ENCODE results near the gene MCM3AP. TPM values are rescaled to one million over a fixed set of nuclear protein-coding genes. Genes with fewer than 3 reads are reported as not detected.

The MCM3AP gene
- total RNA-seq, 1 experiment from 2014 or later = 57.8 TPM

DNA sequence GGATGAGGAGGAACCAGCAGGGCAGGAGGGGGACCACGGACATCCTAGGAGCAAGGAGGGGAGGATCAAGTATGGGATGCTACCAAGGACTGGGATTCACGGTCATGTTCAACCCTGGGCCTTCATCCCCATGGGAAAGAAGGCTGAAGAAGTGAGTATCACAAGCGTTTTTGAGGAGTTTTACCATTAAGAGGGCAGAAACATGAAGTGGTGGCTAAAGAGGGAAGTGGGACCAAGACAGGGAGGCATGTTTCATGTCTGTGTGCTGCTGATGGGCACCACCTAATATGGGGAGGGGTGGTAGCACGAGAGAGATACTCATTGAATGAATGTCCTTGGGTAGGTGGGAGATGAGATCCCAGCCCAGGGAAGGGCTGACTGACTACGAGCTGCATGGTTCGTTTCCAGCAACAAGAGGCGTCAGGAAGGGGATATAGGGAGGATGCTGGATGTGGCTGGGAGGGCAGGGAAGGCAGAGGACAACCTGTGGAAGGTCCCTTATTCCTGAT lies 45.5 kb downstream of the MCM3AP start:
- BruUV-seq (replicated peaks) = no TSS peak
- Histone ChIP-seq H3K27ac (no peak overlapping the region), H3K27me3 (ENCODE audit: insufficient read depth, low read depth) (no peaks in the 10 kb centered on the region), H3F3A (ENCODE audit: insufficient read depth, low read depth) (peaks cover 4% of the 10 kb centered on the region; the same call in 1 of the 2 replicates), H3K4me1 (replicated peaks; ENCODE audit: insufficient read depth) (no peaks in the 10 kb centered on the region), H3K4me3 (no peak overlapping the region), H3K79me2 (ENCODE audit: low read depth) (no peaks in the 10 kb centered on the region), H3K4me2 (no peak overlapping the region), H3K9me2 (ENCODE audit: insufficient read depth) (no peaks in the 10 kb centered on the region), H3K36me3 (ENCODE audit: low read depth) (no peaks in the 10 kb centered on the region; the same call in 1 of the 2 replicates), H4K20me1 (ENCODE audit: insufficient read depth) (no peaks in the 10 kb centered on the region), H2AFZ (no peak overlapping the region), H3K9me3 (ENCODE audit: insufficient read depth, low read depth) (no peaks in the 10 kb centered on the region)
- no peak for TF ChIP-seq EZH2 (IDR thresholded peaks at IDR 0.05; ENCODE audit: low read depth)
- TF ChIP-seq, protein P1, sequence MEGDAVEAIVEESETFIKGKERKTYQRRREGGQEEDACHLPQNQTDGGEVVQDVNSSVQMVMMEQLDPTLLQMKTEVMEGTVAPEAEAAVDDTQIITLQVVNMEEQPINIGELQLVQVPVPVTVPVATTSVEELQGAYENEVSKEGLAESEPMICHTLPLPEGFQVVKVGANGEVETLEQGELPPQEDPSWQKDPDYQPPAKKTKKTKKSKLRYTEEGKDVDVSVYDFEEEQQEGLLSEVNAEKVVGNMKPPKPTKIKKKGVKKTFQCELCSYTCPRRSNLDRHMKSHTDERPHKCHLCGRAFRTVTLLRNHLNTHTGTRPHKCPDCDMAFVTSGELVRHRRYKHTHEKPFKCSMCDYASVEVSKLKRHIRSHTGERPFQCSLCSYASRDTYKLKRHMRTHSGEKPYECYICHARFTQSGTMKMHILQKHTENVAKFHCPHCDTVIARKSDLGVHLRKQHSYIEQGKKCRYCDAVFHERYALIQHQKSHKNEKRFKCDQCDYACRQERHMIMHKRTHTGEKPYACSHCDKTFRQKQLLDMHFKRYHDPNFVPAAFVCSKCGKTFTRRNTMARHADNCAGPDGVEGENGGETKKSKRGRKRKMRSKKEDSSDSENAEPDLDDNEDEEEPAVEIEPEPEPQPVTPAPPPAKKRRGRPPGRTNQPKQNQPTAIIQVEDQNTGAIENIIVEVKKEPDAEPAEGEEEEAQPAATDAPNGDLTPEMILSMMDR (conservative IDR thresholded peaks at IDR 0.05) = no peak
- no peak for DNase-seq
- ChIA-PET POLR2A (ENCODE audit: unreplicated experiment) (no interaction called here), CTCF (no interaction called here)
- intact Hi-C loops (cut with micrococcal nuclease; ENCODE audit: unreplicated experiment) = no loop called here

DNA sequence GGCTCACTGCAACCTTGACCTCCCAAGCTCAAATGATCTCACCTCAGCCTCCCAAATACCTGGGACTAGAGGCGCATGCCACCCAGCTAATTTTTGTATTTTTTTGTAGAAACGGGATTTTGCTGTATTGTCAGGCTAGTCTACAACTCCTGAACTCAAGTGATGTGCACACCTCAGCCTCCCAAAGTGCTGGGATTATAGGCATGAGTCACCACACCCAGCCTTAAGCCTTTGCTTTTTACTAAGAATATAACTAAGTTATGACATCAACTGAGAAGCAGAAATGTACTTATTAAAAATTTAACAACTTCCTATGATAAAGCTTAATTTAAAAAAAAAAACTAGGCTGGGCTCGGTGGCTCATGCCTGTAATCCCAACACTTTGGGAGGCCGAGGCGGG lies 47.9 kb downstream of the MCM3AP start:
- no peak for DNase-seq
- Histone ChIP-seq H4K20me1 (ENCODE audit: insufficient read depth) (no peaks in the 10 kb centered on the region), H3F3A (ENCODE audit: insufficient read depth, low read depth) (peaks cover 8% of the 10 kb centered on the region; the same call in 1 of the 2 replicates), H3K27me3 (ENCODE audit: insufficient read depth, low read depth) (no peaks in the 10 kb centered on the region), H3K9me2 (ENCODE audit: insufficient read depth) (no peaks in the 10 kb centered on the region), H2AFZ (no peak overlapping the region), H3K27ac (no peak overlapping the region), H3K79me2 (ENCODE audit: low read depth) (no peaks in the 10 kb centered on the region), H3K4me2 (no peak overlapping the region), H3K4me3 (no peak overlapping the region), H3K36me3 (ENCODE audit: low read depth) (0 out of 2 replicates have a peak, but pooled peaks cover 6% of the 10 kb centered on the region), H3K9me3 (ENCODE audit: insufficient read depth, low read depth) (no peaks in the 10 kb centered on the region), H3K4me1 (replicated peaks; ENCODE audit: insufficient read depth) (no peaks in the 10 kb centered on the region)
- ChIA-PET POLR2A (ENCODE audit: unreplicated experiment) (no interaction called here), CTCF (no interaction called here)
- intact Hi-C loops (cut with micrococcal nuclease; ENCODE audit: unreplicated experiment) = no loop called here
- BruUV-seq (replicated peaks) = no TSS peak
- TF ChIP-seq, protein P1 (conservative IDR thresholded peaks at IDR 0.05) = no peak
- TF ChIP-seq EZH2 (IDR thresholded peaks at IDR 0.05; ENCODE audit: low read depth) = no peak

DNA sequence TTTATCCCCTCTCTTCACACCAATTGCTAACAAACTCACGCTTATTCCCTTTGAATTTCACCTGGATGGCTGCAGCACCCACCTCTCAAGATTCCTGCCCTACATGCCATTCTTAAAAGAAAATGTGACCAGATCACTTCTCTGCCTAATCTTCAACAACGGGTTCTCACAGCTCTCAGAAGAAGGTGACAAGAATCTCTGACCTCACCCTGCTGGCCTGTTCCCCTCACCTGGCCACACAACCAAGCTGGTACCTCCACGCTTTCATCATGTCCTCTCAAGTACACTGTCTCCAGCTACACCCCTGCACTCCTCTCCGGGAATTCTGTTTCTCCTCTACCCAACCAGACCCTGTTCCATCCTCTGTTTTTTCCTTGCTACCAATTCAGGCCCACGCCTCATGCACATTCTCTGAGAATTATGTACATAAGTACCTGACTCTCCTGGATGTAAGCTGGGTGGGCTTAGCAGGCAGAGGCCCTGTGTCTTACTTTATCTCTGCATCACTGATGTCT lies 50.9 kb downstream of the MCM3AP start:
- H3K4me2 ChIP-seq = no peak overlapping the region
- peaks cover 10% of the 10 kb centered on the region for H3K4me1 ChIP-seq (replicated peaks; ENCODE audit: insufficient read depth)
- DNase-seq = no peak
- TF ChIP-seq EZH2 (IDR thresholded peaks at IDR 0.05; ENCODE audit: low read depth) = no peak
- TF ChIP-seq, protein P1 (conservative IDR thresholded peaks at IDR 0.05) = no peak
- CTCF ChIA-PET = no interaction called here
- no peaks in the 10 kb centered on the region for H3K27me3 ChIP-seq (ENCODE audit: insufficient read depth, low read depth)
- H2AFZ ChIP-seq = no peak overlapping the region
- H3K36me3 ChIP-seq (ENCODE audit: low read depth) = 0 out of 2 replicates have a peak, but pooled peaks cover 6% of the 10 kb centered on the region
- H3K9me2 ChIP-seq (ENCODE audit: insufficient read depth) = no peaks in the 10 kb centered on the region
- H3K4me3 ChIP-seq = no peak overlapping the region
- POLR2A ChIA-PET (ENCODE audit: unreplicated experiment) = interaction anchor here (0.6 kb wide), 1 partner anchor 344 kb away, joined by 5 read pairs; no protein-coding TSS in a partner anchor
- no peaks in the 10 kb centered on the region for H3K9me3 ChIP-seq (ENCODE audit: insufficient read depth, low read depth)
- H3K79me2 ChIP-seq (ENCODE audit: low read depth) = 0 out of 2 replicates have a peak, but pooled peaks cover 11% of the 10 kb centered on the region
- intact Hi-C loops (cut with micrococcal nuclease; ENCODE audit: unreplicated experiment) = no loop called here
- H3F3A ChIP-seq (ENCODE audit: insufficient read depth, low read depth) = peaks cover 8% of the 10 kb centered on the region; the same call in 1 of the 2 replicates
- BruUV-seq (replicated peaks) = no TSS peak
- H3K27ac ChIP-seq = no peak overlapping the region
- H4K20me1 ChIP-seq (ENCODE audit: insufficient read depth) = no peaks in the 10 kb centered on the region
